Measurements from ENCODE around the gene FOXP1. TPM values are rescaled to one million over a fixed set of nuclear protein-coding genes. Genes with fewer than 3 reads are reported as not detected.

FOXP1 gene
- total and polyA plus RNA-seq, 2 of the 13 experiments (the other 11 are each of a cell fraction or from before 2014, with no cell fraction given), result 40.4 to 59.0 TPM

DNA sequence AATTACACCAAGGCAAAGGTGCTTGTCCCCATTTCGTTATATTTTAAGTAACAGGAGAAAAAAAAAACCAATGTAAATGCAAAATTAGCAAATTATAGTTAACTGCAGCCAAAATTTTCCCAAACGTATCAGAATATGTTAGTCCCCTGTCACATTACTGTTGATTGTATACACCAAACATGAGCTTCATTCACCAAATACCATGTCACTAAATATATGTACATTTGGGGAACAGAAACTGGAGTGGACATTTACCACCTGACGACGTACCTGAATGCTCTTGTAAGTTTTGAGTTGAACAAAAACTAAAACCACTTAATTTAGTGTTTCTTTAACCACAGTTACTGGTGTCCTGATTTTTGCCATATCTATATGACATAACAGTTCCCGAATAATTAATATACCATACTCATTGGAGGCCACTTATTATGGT is 3.3 kb upstream of the FOXP1 start (continued):
- TF ChIP-seq, protein P1, sequence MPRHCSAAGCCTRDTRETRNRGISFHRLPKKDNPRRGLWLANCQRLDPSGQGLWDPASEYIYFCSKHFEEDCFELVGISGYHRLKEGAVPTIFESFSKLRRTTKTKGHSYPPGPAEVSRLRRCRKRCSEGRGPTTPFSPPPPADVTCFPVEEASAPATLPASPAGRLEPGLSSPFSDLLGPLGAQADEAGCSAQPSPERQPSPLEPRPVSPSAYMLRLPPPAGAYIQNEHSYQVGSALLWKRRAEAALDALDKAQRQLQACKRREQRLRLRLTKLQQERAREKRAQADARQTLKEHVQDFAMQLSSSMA (CRISPR knock-in tag; IDR thresholded peaks at IDR 0.05), result no peak
- no peak for TF ChIP-seq JDP2 (CRISPR knock-in tag; IDR thresholded peaks at IDR 0.05; ENCODE audit: borderline replicate concordance)

- CTCF ChIA-PET (ENCODE audit: low intra/inter-chr PET ratio, low total read pairs), result no interaction called here
- POLR2A ChIA-PET, result interaction anchor here (0.6 kb wide), 1 partner anchor 628 kb away, joined by 3 read pairs; no protein-coding TSS in a partner anchor
- DNase-seq (ENCODE audit: low spot score) (no peak), FAIRE-seq (no peak), ATAC-seq (no peak)
- Histone ChIP-seq H3K4me2 (ENCODE audit: low read depth, low read length) (no peak overlapping the region), H3K27me3 (ENCODE audit: control insufficient read depth in 1 of 2, insufficient read depth in 2 of 2, low read length in 2 of 2) (no peaks in the 10 kb centered on the region), H3K9me3 (ENCODE audit: low read length) (no peaks in the 10 kb centered on the region), H3K4me3 (replicated peaks in 1 of 3; ENCODE audit: insufficient read depth in 1 of 3, low read depth in 2 of 3, low read length in 3 of 3) (no peak overlapping the region), H3K9ac (ENCODE audit: insufficient read depth, low read depth, low read length) (no peak overlapping the region), H3K36me3 (replicated peaks in 1 of 2; ENCODE audit: control insufficient read depth in 1 of 2, insufficient read depth in 2 of 2, low read length in 2 of 2) (no peaks in the 10 kb centered on the region), H3K27ac (ENCODE audit: extremely low read length, insufficient read depth, low read length) (no peak overlapping the region), H2AFZ (ENCODE audit: low read length) (no peak overlapping the region), H3K4me1 (ENCODE audit: insufficient read depth, low read length) (peaks cover 20% of the 10 kb centered on the region), H3K79me2 (ENCODE audit: insufficient read depth, low read length) (peaks cover 19% of the 10 kb centered on the region), H4K20me1 (ENCODE audit: insufficient read depth, low read length) (no peaks in the 10 kb centered on the region)
- BruUV-seq (replicated peaks), result no TSS peak
- in situ Hi-C loops (cut with HindIII; ENCODE audit: extremely low pct_ligation_motif_present, low pct_unique_long_range_greater_than_20kb), result loop anchor here (10.0 kb wide), 1 partner anchor 531 kb away; no protein-coding TSS in a partner anchor
- intact Hi-C loops (cut with micrococcal nuclease; ENCODE audit: unreplicated experiment), result loop anchor here (1.0 to 10.0 kb wide), 5 partner anchors 131 to 1055 kb away; no protein-coding TSS in a partner anchor
- TF ChIP-seq STAG1 (CRISPR knock-in tag; IDR thresholded peaks at IDR 0.05) (peak; percentile 77), CTCF (CRISPR knock-in tag; IDR thresholded peaks at IDR 0.05) (peak; percentile 57), RBFOX2 (IDR thresholded peaks at IDR 0.05; ENCODE audit: low read depth, low read length) (0 out of 2 replicates have a peak, but pooled peaks have one; percentile 5), SMC3 (IDR thresholded peaks at IDR 0.05; ENCODE audit: low read length) (peak; percentile 33), RAD21 (CRISPR knock-in tag; IDR thresholded peaks at IDR 0.05) (peak; percentile 51; the same call in 1 of the 2 replicates), EEA1 (CRISPR knock-in tag; IDR thresholded peaks at IDR 0.05; ENCODE audit: borderline replicate concordance) (no peak), HIVEP1 (CRISPR knock-in tag; IDR thresholded peaks at IDR 0.05) (no peak)
- WGBS (ENCODE audit: low lambda C conversion rate), result 37% methylated on average over 7 of the region's 7 CpGs
Observed at GRCh38 chr3:71585887-71586809, 2.6 kb upstream of the FOXP1 start.
